Activated CD4-positive, alpha-beta T cell treated with anti-CD3 and anti-CD28 coated beads, Interleukin-2, amount 10 ng/mL, durations not matched to agents 7 days and 5 days (primary cell): ENCODE results near the gene RNU6-1. TPM values are rescaled to one million over a fixed set of nuclear protein-coding genes. Genes with fewer than 3 reads are reported as not detected.
A peak's percentile ranks its signal among the peaks of the same experiment; 100 is the strongest.

Experiments used
- CTCF ChIA-PET: fragments of 350-600 bp; sonication (Branson Sonifier 250); formaldehyde crosslinking; loops from one replicate; lab custom pipeline; 2021; ENCODE audit warnings: antibody characterized with exemption; lab: Charles Lee
- POLR2A ChIA-PET: fragments of 350-600 bp; sonication (Branson Sonifier 250); formaldehyde crosslinking; loops from one replicate; lab custom pipeline; 2021; ENCODE audit warnings: antibody characterized with exemption; lab: Charles Lee
- DNase-seq: peaks from one replicate; pipeline ENCODE4 v3.0.0-alpha.2; 2020
- H3K27ac Mint-ChIP-seq: one replicate; pipeline ENCODE4 v1.8.0; 2021; ENCODE audit warnings: mild to moderate bottlenecking, moderate library complexity, mixed read lengths
- H3K27me3 Mint-ChIP-seq: one replicate; pipeline ENCODE4 v1.8.0; 2021; ENCODE audit warnings: mixed read lengths
- H3K36me3 Mint-ChIP-seq: one replicate; pipeline ENCODE4 v1.8.0; 2021; ENCODE audit warnings: low read depth, mixed read lengths
- H3K4me1 Mint-ChIP-seq: one replicate; pipeline ENCODE4 v1.8.0; 2021; ENCODE audit warnings: mixed read lengths
- H3K4me3 Mint-ChIP-seq: one replicate; pipeline ENCODE4 v1.8.0; 2021; ENCODE audit warnings: mild to moderate bottlenecking, moderate library complexity, mixed read lengths
- H3K9me3 Mint-ChIP-seq: one replicate; pipeline ENCODE4 v1.8.0; 2021; ENCODE audit warnings: mixed read lengths
- total RNA-seq, 2 experiments: library from RNA; stranded (reverse); gene quantifications; one replicate each; pipeline ENCODE4 v1.2.3, GENCODE V29; 2021

RNU6-1 gene
- total RNA-seq, 2 experiments from 2014 or later = not detected

- Mint-ChIP-seq H3K4me1 (no peaks in the 10 kb centered on the region), H3K9me3 (peaks cover 28% of the 10 kb centered on the region), H3K4me3 (no peak overlapping the region), H3K36me3 (no peaks in the 10 kb centered on the region), H3K27ac (no peak overlapping the region), H3K27me3 (peaks cover 33% of the 10 kb centered on the region)
- ChIA-PET POLR2A (no interaction called here), CTCF (no interaction called here)
- DNase-seq = no peak
Observed at GRCh38 chr15:67873777-67874176, 33.9 kb upstream of the RNU6-1 start.

GRCh38 chr15:67870868-67871408 is 31.1 kb upstream of the RNU6-1 start:
- peaks cover 35% of the 10 kb centered on the region for H3K27me3 Mint-ChIP-seq
- no peak for DNase-seq
- no peaks in the 10 kb centered on the region for H3K36me3 Mint-ChIP-seq
- no peaks in the 10 kb centered on the region for H3K4me1 Mint-ChIP-seq
- no peak overlapping the region for H3K27ac Mint-ChIP-seq
- H3K9me3 Mint-ChIP-seq = peaks cover 28% of the 10 kb centered on the region
- ChIA-PET CTCF (no interaction called here), POLR2A (no interaction called here)
- H3K4me3 Mint-ChIP-seq = no peak overlapping the region

- Mint-ChIP-seq H3K4me3 (no peak overlapping the region), H3K36me3 (no peaks in the 10 kb centered on the region), H3K27ac (no peak overlapping the region), H3K4me1 (no peaks in the 10 kb centered on the region), H3K9me3 (peaks cover 28% of the 10 kb centered on the region), H3K27me3 (peaks cover 39% of the 10 kb centered on the region)
- CTCF ChIA-PET = interaction anchor here (0.7 kb wide), 1 partner anchor 14 kb away, joined by 3 read pairs; no protein-coding TSS in a partner anchor
- POLR2A ChIA-PET = no interaction called here
- DNase-seq = no peak
Observed at GRCh38 chr15:67869701-67870100, 29.9 kb upstream of the RNU6-1 start.

GRCh38 chr15:67865766-67866165 is 25.9 kb upstream of the RNU6-1 start:
- no peak overlapping the region for H3K4me3 Mint-ChIP-seq
- H3K27ac Mint-ChIP-seq = no peak overlapping the region
- no peaks in the 10 kb centered on the region for H3K36me3 Mint-ChIP-seq
- DNase-seq = no peak
- peaks cover 3% of the 10 kb centered on the region for H3K4me1 Mint-ChIP-seq
- CTCF ChIA-PET = no interaction called here
- H3K9me3 Mint-ChIP-seq = peaks cover 8% of the 10 kb centered on the region
- POLR2A ChIA-PET = no interaction called here
- peaks cover 16% of the 10 kb centered on the region for H3K27me3 Mint-ChIP-seq

GRCh38 chr15:67865331-67865730 is 25.5 kb upstream of the RNU6-1 start:
- peaks cover 3% of the 10 kb centered on the region for H3K4me1 Mint-ChIP-seq
- CTCF ChIA-PET = no interaction called here
- peaks cover 8% of the 10 kb centered on the region for H3K9me3 Mint-ChIP-seq
- no peak for DNase-seq
- POLR2A ChIA-PET = no interaction called here
- no peaks in the 10 kb centered on the region for H3K36me3 Mint-ChIP-seq
- H3K27ac Mint-ChIP-seq = no peak overlapping the region
- H3K27me3 Mint-ChIP-seq = peaks cover 14% of the 10 kb centered on the region
- no peak overlapping the region for H3K4me3 Mint-ChIP-seq

GRCh38 chr15:67863442-67863987 is 23.7 kb upstream of the RNU6-1 start:
- Mint-ChIP-seq H3K36me3 (no peaks in the 10 kb centered on the region), H3K4me3 (peak overlapping the region; percentile 40), H3K27me3 (peaks cover 14% of the 10 kb centered on the region), H3K27ac (no peak overlapping the region), H3K4me1 (peaks cover 3% of the 10 kb centered on the region), H3K9me3 (no peaks in the 10 kb centered on the region)
- ChIA-PET POLR2A (interaction anchor here (0.6 kb wide), 1 partner anchor 287 kb away, joined by 3 read pairs; no protein-coding TSS in a partner anchor), CTCF (interaction anchor here (0.6 to 2.2 kb wide), 3 partner anchors 10 to 874 kb away, joined by 3 to 10 read pairs (median 3); no protein-coding TSS in a partner anchor)
- peak; percentile 74 for DNase-seq

GRCh38 chr15:67862750-67863441 is 23.1 kb upstream of the RNU6-1 start:
- no peaks in the 10 kb centered on the region for H3K36me3 Mint-ChIP-seq
- H3K27ac Mint-ChIP-seq = no peak overlapping the region

GRCh38 chr15:67861983-67862382 is 22.1 kb upstream of the RNU6-1 start:
- DNase-seq = no peak
- H3K9me3 Mint-ChIP-seq = no peaks in the 10 kb centered on the region
- H3K36me3 Mint-ChIP-seq = no peaks in the 10 kb centered on the region
- CTCF ChIA-PET = interaction anchor here (0.7 to 0.8 kb wide), 2 partner anchors 14 to 96 kb away, joined by 3 read pairs; no protein-coding TSS in a partner anchor
- H3K27ac Mint-ChIP-seq = no peak overlapping the region
- H3K4me1 Mint-ChIP-seq = peaks cover 3% of the 10 kb centered on the region
- POLR2A ChIA-PET = no interaction called here
- peaks cover 14% of the 10 kb centered on the region for H3K27me3 Mint-ChIP-seq
- H3K4me3 Mint-ChIP-seq = no peak overlapping the region

More at GRCh38 chr15:67862750-67863441, 23.1 kb upstream of the RNU6-1 start:
- POLR2A ChIA-PET = no interaction called here
- CTCF ChIA-PET = interaction anchor here (0.6 to 2.2 kb wide), 5 partner anchors 9 to 873 kb away, joined by 3 to 10 read pairs (median 3); no protein-coding TSS in a partner anchor
- Mint-ChIP-seq H3K27me3 (peaks cover 14% of the 10 kb centered on the region), H3K4me1 (peaks cover 3% of the 10 kb centered on the region), H3K4me3 (no peak overlapping the region), H3K9me3 (no peaks in the 10 kb centered on the region)
- DNase-seq = no peak

- peaks cover 3% of the 10 kb centered on the region for H3K4me1 Mint-ChIP-seq
- H3K9me3 Mint-ChIP-seq = no peaks in the 10 kb centered on the region
- H3K36me3 Mint-ChIP-seq = no peaks in the 10 kb centered on the region
- peaks cover 4% of the 10 kb centered on the region for H3K27me3 Mint-ChIP-seq
- POLR2A ChIA-PET = no interaction called here
- no peak overlapping the region for H3K4me3 Mint-ChIP-seq
- H3K27ac Mint-ChIP-seq = no peak overlapping the region
- CTCF ChIA-PET = interaction anchor here (1.1 kb wide), 1 partner anchor 18 kb away, joined by 3 read pairs; no protein-coding TSS in a partner anchor
- no peak for DNase-seq
Observed at GRCh38 chr15:67859331-67859946, 19.6 kb upstream of the RNU6-1 start.

GRCh38 chr15:67857220-67857619 is 17.4 kb upstream of the RNU6-1 start:
- ChIA-PET POLR2A (no interaction called here), CTCF (no interaction called here)
- no peak overlapping the region for H3K27ac Mint-ChIP-seq
- H3K9me3 Mint-ChIP-seq = no peaks in the 10 kb centered on the region
- no peak for DNase-seq
- H3K4me3 Mint-ChIP-seq = no peak overlapping the region
- H3K27me3 Mint-ChIP-seq = no peaks in the 10 kb centered on the region
- no peaks in the 10 kb centered on the region for H3K4me1 Mint-ChIP-seq
- no peaks in the 10 kb centered on the region for H3K36me3 Mint-ChIP-seq

GRCh38 chr15:67855842-67856241 is 16.0 kb upstream of the RNU6-1 start:
- Mint-ChIP-seq H3K4me3 (no peak overlapping the region), H3K27ac (no peak overlapping the region), H3K27me3 (peaks cover 2% of the 10 kb centered on the region), H3K36me3 (no peaks in the 10 kb centered on the region), H3K9me3 (no peaks in the 10 kb centered on the region), H3K4me1 (peaks cover 1% of the 10 kb centered on the region)
- ChIA-PET CTCF (interaction anchor here (0.7 to 1.1 kb wide), 2 partner anchors 298 to 368 kb away, joined by 3 to 5 read pairs; no protein-coding TSS in a partner anchor), POLR2A (no interaction called here)
- no peak for DNase-seq

GRCh38 chr15:67854358-67854757 is 14.5 kb upstream of the RNU6-1 start:
- CTCF ChIA-PET = interaction anchor here (1.0 to 1.9 kb wide), 4 partner anchors 9 to 29 kb away, joined by 3 to 10 read pairs (median 4); no protein-coding TSS in a partner anchor
- Mint-ChIP-seq H3K4me1 (peaks cover 1% of the 10 kb centered on the region), H3K27me3 (peaks cover 8% of the 10 kb centered on the region), H3K4me3 (no peak overlapping the region), H3K36me3 (no peaks in the 10 kb centered on the region), H3K9me3 (no peaks in the 10 kb centered on the region), H3K27ac (no peak overlapping the region)
- POLR2A ChIA-PET = no interaction called here
- no peak for DNase-seq
